K562 (cell line): ENCODE measurements around the gene CSDE1. TPM values are rescaled to one million over a fixed set of nuclear protein-coding genes. Genes with fewer than 3 reads are reported as not detected.

Experiments
- ATAC-seq: fragments of 200-7000 bp; cut with Tn5 transposase; 3 replicates; pipeline ENCODE4 v1.9.1; 2020; ENCODE audit warnings: moderate library complexity
- BruUV-seq: library from RNA; stranded (reverse); fragments of 400-500 nt; replicated peaks from 2 replicates; lab custom pipeline; 2021; lab: Mats Ljungman, UMichigan
- CTCF ChIA-PET: fragments of 300-600 bp; formaldehyde crosslinking; extraction: SDS; loops from one replicate; lab custom pipeline; 2021; ENCODE audit warnings: low intra/inter-chr PET ratio; lab: Yijun Ruan, JAX
- POLR2A ChIA-PET: fragments of 300-600, 350-650 bp; sonication (Branson Sonifier 250); formaldehyde crosslinking; extraction: SDS; loops from one replicate; lab custom pipeline; 2021; ENCODE audit warnings: antibody characterized with exemption, inconsistent platforms; lab: Yijun Ruan, JAX
- DNase-seq, 4 experiments: peaks; one replicate each; pipeline versions ENCODE4 v3.0.0 to v3.0.0-alpha.2; 2011 to 2018; ENCODE audit warnings: low spot score in 3 of 4, mixed read lengths in 3 of 4; ENCODE audit errors: extremely low read depth in 1 of 4
- FAIRE-seq: peaks from 2 replicates; lab custom pipeline; 2011; peaks lifted over from hg19 to GRCh38; lab: Jason Lieb, UNC
- H2AFZ ChIP-seq: 2 replicates; pipeline ENCODE4 v1.6.0; 2011; ENCODE audit warnings: low read depth, low read length, control low read depth, inconsistent platforms
- H3K27ac ChIP-seq: fragments of 200-600 bp; 3 replicates; pipeline ENCODE4 v1.8.0; 2011; ENCODE audit warnings: low read depth, mild to moderate bottlenecking, control low read depth, inconsistent platforms, low read length, moderate library complexity, mixed read lengths; ENCODE audit errors: extremely low read depth
- H3K27me3 ChIP-seq, 2 experiments: fragments of 300-600 bp in 1 of 2; 2 replicates in 1 of 2; 3 replicates in 1 of 2; pipeline versions ENCODE4 v1.6.0 to v1.8.0; 2011; ENCODE audit warnings: inconsistent platforms in 2 of 2, low read length in 2 of 2, mild to moderate bottlenecking in 1 of 2, mixed read lengths in 1 of 2, moderate library complexity in 1 of 2; ENCODE audit not compliant: control insufficient read depth in 2 of 2, insufficient read depth in 2 of 2
- H3K36me3 ChIP-seq: fragments of 300-600 bp; 3 replicates; pipeline ENCODE4 v1.8.0; 2011; ENCODE audit warnings: mild to moderate bottlenecking, low read length, inconsistent platforms; ENCODE audit not compliant: control insufficient read depth, insufficient read depth
- H3K4me1 ChIP-seq, 2 experiments: fragments of 200-600 bp in 1 of 2; replicated peaks in 1 of 2; 2 replicates in 1 of 2; 3 replicates in 1 of 2; pipeline versions ENCODE4 v1.5.1 to v1.8.0; 2011; ENCODE audit warnings: inconsistent platforms in 2 of 2, low read length in 2 of 2, mild to moderate bottlenecking in 1 of 2, mixed read lengths in 1 of 2, moderate library complexity in 1 of 2; ENCODE audit not compliant: control insufficient read depth in 2 of 2, insufficient read depth in 2 of 2
- H3K4me2 ChIP-seq: 2 replicates; pipeline ENCODE4 v1.6.1; 2011; ENCODE audit warnings: low read length, control low read depth, inconsistent platforms, mixed read lengths; ENCODE audit not compliant: insufficient read depth
- H3K4me3 ChIP-seq: fragments of 200-600 bp; sonication (generic), shearing (Covaris generic); 2 replicates; pipeline ENCODE4 v1.5.1; 2016; ENCODE audit warnings: control low read depth, inconsistent platforms
- H3K79me2 ChIP-seq: fragments of 200-600 bp; 3 replicates; pipeline ENCODE4 v1.8.0; 2011; ENCODE audit warnings: low read length, inconsistent platforms; ENCODE audit not compliant: control insufficient read depth, insufficient read depth
- H3K9ac ChIP-seq, 2 experiments: 2 replicates each; pipeline versions ENCODE4 v1.6.0 to v1.6.1; 2011; ENCODE audit warnings: low read depth in 2 of 2, low read length in 2 of 2, control low read depth in 1 of 2, inconsistent platforms in 1 of 2, mild to moderate bottlenecking in 1 of 2, mixed read lengths in 1 of 2; ENCODE audit not compliant: insufficient read depth in 1 of 2
- H3K9me1 ChIP-seq: one replicate; pipeline ENCODE4 v1.6.0; 2011; ENCODE audit warnings: inconsistent platforms, mild to moderate bottlenecking, low read length, moderate library complexity; ENCODE audit not compliant: control insufficient read depth, insufficient read depth
- H3K9me3 ChIP-seq: replicated peaks from 2 replicates; pipeline ENCODE4 v1.5.1; 2011; ENCODE audit warnings: low read depth, low read length, inconsistent platforms; ENCODE audit not compliant: control insufficient read depth, insufficient read depth
- H4K20me1 ChIP-seq: replicated peaks from 2 replicates; pipeline ENCODE4 v1.6.1; 2011; ENCODE audit warnings: low read length, inconsistent platforms, mixed read lengths; ENCODE audit not compliant: control insufficient read depth, insufficient read depth
- BHLHE40 ChIP-seq: IDR thresholded peaks from 2 replicates; pipeline ENCODE4 v1.6.1; 2011; ENCODE audit warnings: low read length, improper control_type of control experiment
- GABPA ChIP-seq: fragments of 200-800 bp; sonication (Bioruptor generic); conservative IDR thresholded peaks from 2 replicates; pipeline ENCODE4 v1.6.1; 2016; ENCODE audit warnings: low read depth, missing genetic modification characterization, missing compliant biosample characterization
- HNRNPUL1 ChIP-seq: fragments of 200-400 bp; formaldehyde crosslinking; IDR thresholded peaks from 2 replicates; pipeline ENCODE4 v1.6.1; 2017; ENCODE audit warnings: low read length
- KLF6 ChIP-seq: fragments of 250-450 bp; sonication (Bioruptor Pico); IDR thresholded peaks from 2 replicates; pipeline ENCODE4 v1.4.0; 2020; ENCODE audit warnings: mild to moderate bottlenecking, moderate library complexity, borderline replicate concordance
- NCOA1 ChIP-seq: fragments of 450-650 bp; IDR thresholded peaks from 2 replicates; pipeline ENCODE4 v1.6.1; 2016; ENCODE audit warnings: low read depth
- POLR2AphosphoS2 ChIP-seq: IDR thresholded peaks from 2 replicates; pipeline ENCODE4 v1.6.1; 2012; ENCODE audit warnings: low read length, improper control_type of control experiment
- RBBP5 ChIP-seq: fragments of 200-600 bp; sonication (generic); IDR thresholded peaks from 2 replicates; pipeline ENCODE4 v1.6.1; 2012; ENCODE audit warnings: borderline replicate concordance, mild to moderate bottlenecking, low read length, control low read depth, inconsistent platforms; ENCODE audit not compliant: insufficient read depth, poor library complexity, severe bottlenecking
- THRAP3 ChIP-seq: fragments of 450-650 bp; IDR thresholded peaks from 2 replicates; pipeline ENCODE4 v1.6.1; 2016; ENCODE audit warnings: mild to moderate bottlenecking, inconsistent platforms, borderline replicate concordance
- ZBTB8A ChIP-seq: fragments of 450-650 bp; IDR thresholded peaks from 2 replicates; pipeline ENCODE4 v1.6.1; 2018; ENCODE audit warnings: mild to moderate bottlenecking, moderate library complexity; ENCODE audit not compliant: partially characterized antibody
- ZNF324 ChIP-seq: fragments of 250-450 bp; sonication (Bioruptor Pico); IDR thresholded peaks from 2 replicates; pipeline ENCODE4 v1.4.0; 2020; ENCODE audit warnings: mild to moderate bottlenecking
- ZNF75A ChIP-seq: fragments of 450-650 bp; formaldehyde crosslinking; IDR thresholded peaks from 2 replicates; pipeline ENCODE4 v1.4.0; 2020; ENCODE audit warnings: mild to moderate bottlenecking
- WGBS: fragments of 100-300 bp; shearing (Covaris generic); methylation state at CpG from one replicate; pipeline ENCODE4 v1.1.6; 2016; ENCODE audit warnings: low coverage, mixed read lengths; ENCODE audit not compliant: insufficient coverage; ENCODE audit errors: missing lambda C conversion rate; 5-methylcytosine and 5-hydroxymethylcytosine counted together
- in situ Hi-C: fragments of 300-500 bp; cut with MboI; formaldehyde crosslinking; loops from 4 replicates; pipeline ENCODE4 v1.15.0; 2018; ENCODE audit warnings: inconsistent platforms, mixed read lengths
- intact Hi-C: fragments of 100-400 bp; cut with micrococcal nuclease; formaldehyde crosslinking; loops from 2 replicates; pipeline ENCODE4 v1.14.2; 2022
- polyA plus RNA-seq, 8 experiments: library from polyadenylated mRNA; depleted of rRNA in 4 of 8; stranded (reverse) in 5 of 8; unstranded in 3 of 8; fragments of >200 nt; fragmentation: Nextera tagmentation in 2 of 8; fragmentation: Illumina TruSeq in 1 of 8; extraction: Ambion mirVana in 2 of 8; extraction: Trizol in 1 of 8; gene quantifications; 2 replicates each; pipeline versions ENCODE4 v1.2.1 to v1.2.3, GENCODE V29; 2011 to 2014; ENCODE audit warnings: inconsistent platforms in 1 of 8, missing spikeins in 1 of 8
- total RNA-seq, 7 experiments: library from RNA; depleted of rRNA in 6 of 7; stranded (reverse); fragments of >200 nt in 6 of 7; fragmentation: Illumina TruSeq in 2 of 7; extraction: Trizol in 2 of 7; gene quantifications; 2 replicates each; pipeline versions ENCODE4 v1.2.1 to v1.2.3, GENCODE V29; 2011 to 2021; ENCODE audit warnings: low replicate concordance in 1 of 7
- TF ChIP-seq, protein P1 (sequence below): fragments of 250-450 bp; sonication (Bioruptor Pico); IDR thresholded peaks from 2 replicates; pipeline ENCODE4 v1.8.0; 2021; ENCODE audit warnings: mild to moderate bottlenecking, moderate library complexity

Gene CSDE1
- total and polyA plus RNA-seq, 9 of the 15 experiments (the other 6 are each of a cell fraction or from before 2014, with no cell fraction given), result 174 to 538 (median 403) TPM

GRCh38 chr1:114702737-114703136, 55.0 kb downstream of the CSDE1 start:
- WGBS, result 41% methylated on average over 5 of the region's 5 CpGs
- no peak for DNase-seq
- no TSS peak for BruUV-seq
- Histone ChIP-seq H2AFZ (no peak overlapping the region), H3K9me1 (no peaks in the 10 kb centered on the region), H3K27ac (no peak overlapping the region), H3K27me3 (peaks cover 8 to 9% of the 10 kb centered on the region in 2 experiments), H3K4me3 (no peak overlapping the region), H3K4me2 (no peak overlapping the region), H3K79me2 (no peaks in the 10 kb centered on the region), H3K4me1 (no peaks in the 10 kb centered on the region), H3K36me3 (peaks cover 19% of the 10 kb centered on the region), H3K9me3 (no peaks in the 10 kb centered on the region), H4K20me1 (no peaks in the 10 kb centered on the region), H3K9ac (no peak overlapping the region)
- TF ChIP-seq ZNF324 (CRISPR knock-in tag) (no peak), POLR2AphosphoS2 (0 out of 2 replicates have a peak, but pooled peaks have one; percentile 19), BHLHE40 (no peak), ZBTB8A (no peak)
- ATAC-seq, result peak; percentile 28; the same call in 2 of the 3 replicates
- ChIA-PET CTCF (no interaction called here), POLR2A (interaction anchor here (2.3 kb wide), 1 partner anchor 13 kb away, joined by 9 read pairs; no protein-coding TSS in a partner anchor)
- intact Hi-C loops, result no loop called here
- in situ Hi-C loops, result no loop called here
- no peak for FAIRE-seq

- Histone ChIP-seq H3K4me3 (no peak overlapping the region), H4K20me1 (no peaks in the 10 kb centered on the region), H3K27ac (no peak overlapping the region), H3K9me1 (no peaks in the 10 kb centered on the region), H3K4me1 (no peaks in the 10 kb centered on the region), H3K9ac (no peak overlapping the region), H3K9me3 (no peaks in the 10 kb centered on the region), H3K27me3 (peaks cover 9 to 15% of the 10 kb centered on the region in 2 experiments), H3K36me3 (peaks cover 11% of the 10 kb centered on the region; the same call in 2 of the 3 replicates), H2AFZ (no peak overlapping the region), H3K79me2 (no peaks in the 10 kb centered on the region), H3K4me2 (no peak overlapping the region)
- in situ Hi-C loops, result no loop called here
- no TSS peak for BruUV-seq
- FAIRE-seq (no peak), DNase-seq (no peak), ATAC-seq (no peak)
- intact Hi-C loops, result no loop called here
- WGBS, result 0% methylated on average over 2 of the region's 2 CpGs
- POLR2A ChIA-PET, result no interaction called here
- CTCF ChIA-PET, result no interaction called here
- TF ChIP-seq RBBP5, result no peak
- TF ChIP-seq KLF6 (CRISPR knock-in tag), result no peak
- TF ChIP-seq, protein P1, sequence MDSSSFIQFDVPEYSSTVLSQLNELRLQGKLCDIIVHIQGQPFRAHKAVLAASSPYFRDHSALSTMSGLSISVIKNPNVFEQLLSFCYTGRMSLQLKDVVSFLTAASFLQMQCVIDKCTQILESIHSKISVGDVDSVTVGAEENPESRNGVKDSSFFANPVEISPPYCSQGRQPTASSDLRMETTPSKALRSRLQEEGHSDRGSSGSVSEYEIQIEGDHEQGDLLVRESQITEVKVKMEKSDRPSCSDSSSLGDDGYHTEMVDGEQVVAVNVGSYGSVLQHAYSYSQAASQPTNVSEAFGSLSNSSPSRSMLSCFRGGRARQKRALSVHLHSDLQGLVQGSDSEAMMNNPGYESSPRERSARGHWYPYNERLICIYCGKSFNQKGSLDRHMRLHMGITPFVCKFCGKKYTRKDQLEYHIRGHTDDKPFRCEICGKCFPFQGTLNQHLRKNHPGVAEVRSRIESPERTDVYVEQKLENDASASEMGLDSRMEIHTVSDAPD, result no peak
- TF ChIP-seq ZNF75A (CRISPR knock-in tag), result no peak
- TF ChIP-seq HNRNPUL1, result no peak
- TF ChIP-seq THRAP3, result no peak
- TF ChIP-seq GABPA (tag), result no peak
- TF ChIP-seq NCOA1, result no peak
These were observed 55.9 kb downstream of the CSDE1 start for GRCh38 chr1:114701931-114702330.
